BJ (cell line): ENCODE results near the gene UAP1L1. TPM values are rescaled to one million over a fixed set of nuclear protein-coding genes. Genes with fewer than 3 reads are reported as not detected.

Source experiments
- CTCF ChIA-PET: fragments of 350-600 bp; formaldehyde crosslinking; extraction: SDS; loops from one replicate; lab custom pipeline; 2021; ENCODE audit warnings: antibody characterized with exemption, inconsistent platforms; lab: Yijun Ruan, JAX
- POLR2A ChIA-PET: fragments of 300-600 bp; sonication (Branson Sonifier 250); formaldehyde crosslinking; extraction: SDS; loops from one replicate; lab custom pipeline; 2021; ENCODE audit warnings: antibody characterized with exemption; lab: Charles Lee
- DNase-seq: peaks from one replicate; pipeline ENCODE4 v3.0.0-alpha.2; 2011; ENCODE audit warnings: low read depth
- H3K27me3 ChIP-seq: 2 replicates; pipeline ENCODE4 v1.6.0; 2011; ENCODE audit warnings: low read length; ENCODE audit not compliant: control insufficient read depth, insufficient read depth
- H3K36me3 ChIP-seq: 2 replicates; pipeline ENCODE4 v1.5.1; 2011; ENCODE audit warnings: low read length; ENCODE audit not compliant: control insufficient read depth, insufficient read depth
- H3K4me3 ChIP-seq: 2 replicates; pipeline ENCODE4 v1.5.1; 2011; ENCODE audit warnings: low read depth, mild to moderate bottlenecking, control low read depth, low read length
- CTCF ChIP-seq: IDR thresholded peaks from 2 replicates; pipeline ENCODE4 v1.5.1; 2011; ENCODE audit warnings: low read depth, mild to moderate bottlenecking, control low read depth, inconsistent platforms, low read length, moderate library complexity; ENCODE audit not compliant: insufficient read depth
- polyA plus RNA-seq: library from polyadenylated mRNA; depleted of rRNA; stranded (reverse); fragments of >200 nt; gene quantifications from 2 replicates; pipeline ENCODE4 v1.2.3, GENCODE V29; 2011

The UAP1L1 gene
- polyA plus RNA-seq, 1 experiment: 5.6 TPM

- Histone ChIP-seq H3K4me3 (no peak overlapping the region), H3K27me3 (peaks cover 12% of the 10 kb centered on the region), H3K36me3 (no peaks in the 10 kb centered on the region)
- CTCF ChIA-PET: interaction anchor here (0.8 to 5.6 kb wide), 7 partner anchors 9 to 268 kb away, joined by 3 to 49 read pairs (median 9); partner anchors contain the start of gene NPDC1
- no peak for TF ChIP-seq CTCF
- POLR2A ChIA-PET: no interaction called here
- no peak for DNase-seq
Observed at GRCh38 chr9:137055385-137056364, 21.6 kb upstream of the UAP1L1 start.

- CTCF ChIA-PET: interaction anchor here (1.7 to 5.6 kb wide), 6 partner anchors 7 to 28 kb away, joined by 5 to 49 read pairs (median 10); partner anchors contain the start of gene NPDC1
- Histone ChIP-seq H3K4me3 (no peak overlapping the region), H3K36me3 (no peaks in the 10 kb centered on the region), H3K27me3 (peaks cover 12% of the 10 kb centered on the region)
- TF ChIP-seq CTCF: no peak
- DNase-seq: no peak
- POLR2A ChIA-PET: no interaction called here
Observed at GRCh38 chr9:137056739-137057415, 20.4 kb upstream of the UAP1L1 start.

- ChIA-PET POLR2A (no interaction called here), CTCF (interaction anchor here (1.8 to 3.2 kb wide), 3 partner anchors 10 to 11 kb away, joined by 8 to 26 read pairs (median 11); partner anchors contain the start of gene NPDC1)
- H3K27me3 ChIP-seq: peaks cover 10% of the 10 kb centered on the region
- H3K36me3 ChIP-seq: no peaks in the 10 kb centered on the region
- no peak for DNase-seq
- H3K4me3 ChIP-seq: no peak overlapping the region
- no peak for TF ChIP-seq CTCF
Observed at GRCh38 chr9:137057545-137057944, 19.8 kb upstream of the UAP1L1 start.

- H3K4me3 ChIP-seq: no peak overlapping the region
- ChIA-PET CTCF (interaction anchor here (0.8 to 2.3 kb wide), 4 partner anchors 8 to 29 kb away, joined by 3 to 11 read pairs (median 6); partner anchors contain the start of gene NPDC1), POLR2A (no interaction called here)
- no peak for TF ChIP-seq CTCF
- peaks cover 5% of the 10 kb centered on the region for H3K27me3 ChIP-seq
- H3K36me3 ChIP-seq: no peaks in the 10 kb centered on the region
- no peak for DNase-seq
Observed at GRCh38 chr9:137058521-137059234, 18.6 kb upstream of the UAP1L1 start.
